T-helper 22 cell (primary cell): ENCODE results near the gene CCDC107.

Source experiments
- DNase-seq: peaks from one replicate; pipeline ENCODE4 v3.0.0-alpha.2; 2020; ENCODE audit warnings: low read depth

CCDC107 gene

GRCh38 chr9:35682520-35683315 lies 24.6 kb downstream of the CCDC107 start:
- DNase-seq = no peak

GRCh38 chr9:35683323-35683722 lies 25.2 kb downstream of the CCDC107 start:
- no peak for DNase-seq

- no peak for DNase-seq
These were observed 26.8 kb downstream of the CCDC107 start for GRCh38 chr9:35684921-35685320.

GRCh38 chr9:35685506-35685905 lies 27.4 kb downstream of the CCDC107 start:
- DNase-seq = no peak

- no peak for DNase-seq
These were observed 28.4 kb downstream of the CCDC107 start for GRCh38 chr9:35686222-35687203.

- DNase-seq = no peak
These were observed 29.2 kb downstream of the CCDC107 start for GRCh38 chr9:35687306-35687705.

GRCh38 chr9:35687972-35688557 lies 30.0 kb downstream of the CCDC107 start:
- no peak for DNase-seq

- DNase-seq = no peak
These were observed 30.8 kb downstream of the CCDC107 start for GRCh38 chr9:35688558-35689541.

GRCh38 chr9:35689542-35690293 lies 31.6 kb downstream of the CCDC107 start, which contains the start of gene TPM2:
TSS of gene TPM2 (minus strand) at chr9:35689925. CDS start at chr9:35689817, 108 bp downstream.
- DNase-seq = no peak

GRCh38 chr9:35690294-35690613 lies 32.2 kb downstream of the CCDC107 start:
- DNase-seq = no peak

GRCh38 chr9:35690614-35691333 lies 32.7 kb downstream of the CCDC107 start:
- peak; percentile 8 for DNase-seq

GRCh38 chr9:35691334-35691650 lies 33.2 kb downstream of the CCDC107 start:
- no peak for DNase-seq

GRCh38 chr9:35691757-35692301 lies 33.7 kb downstream of the CCDC107 start:
- no peak for DNase-seq

- no peak for DNase-seq
These were observed 37.9 kb downstream of the CCDC107 start for GRCh38 chr9:35695943-35696401.

GRCh38 chr9:35696520-35697215 lies 38.6 kb downstream of the CCDC107 start:
- no peak for DNase-seq

- no peak for DNase-seq
These were observed 39.4 kb downstream of the CCDC107 start for GRCh38 chr9:35697486-35697885.

GRCh38 chr9:35698231-35698630 lies 40.1 kb downstream of the CCDC107 start:
- no peak for DNase-seq

- DNase-seq = no peak
These were observed 41.9 kb downstream of the CCDC107 start for GRCh38 chr9:35700031-35700430.

GRCh38 chr9:35700942-35701341 lies 42.9 kb downstream of the CCDC107 start:
- no peak for DNase-seq
